ENCODE data around the gene IRS2. TPM values are rescaled to one million over a fixed set of nuclear protein-coding genes. Genes with fewer than 3 reads are reported as not detected.

IRS2 gene
- total RNA-seq, 1 donor from 2014 or later, result 14.9 TPM

DNA sequence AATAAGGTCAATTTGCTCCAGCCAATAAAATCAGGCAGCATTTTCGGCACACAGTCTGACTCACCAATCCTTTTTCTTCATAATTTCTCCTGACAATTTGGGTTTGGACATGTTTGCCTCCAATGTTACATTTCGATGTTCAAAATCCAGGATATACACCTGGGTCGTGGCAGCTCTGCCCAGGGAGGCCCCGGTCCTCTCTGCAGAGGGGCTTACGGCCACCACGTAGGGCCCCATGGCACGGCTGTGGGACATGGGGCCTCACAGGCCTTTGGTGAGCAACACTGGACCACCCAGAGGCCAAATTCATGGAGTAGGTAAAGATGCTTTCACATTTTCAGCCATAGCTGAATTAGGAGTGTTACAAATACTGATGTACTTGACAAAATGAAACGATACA is 25.4 kb downstream of the IRS2 start:
- peaks cover 2% of the 10 kb centered on the region for H3K36me3 ChIP-seq
- no peaks in the 10 kb centered on the region for H3K27me3 ChIP-seq (ENCODE audit: low read depth)
- intact Hi-C loops (cut with micrococcal nuclease), result no loop called here
- H3K27ac ChIP-seq (replicated peaks), result no peak overlapping the region
- no peaks in the 10 kb centered on the region for H3K9me3 ChIP-seq (replicated peaks)
- TF ChIP-seq, protein P1, sequence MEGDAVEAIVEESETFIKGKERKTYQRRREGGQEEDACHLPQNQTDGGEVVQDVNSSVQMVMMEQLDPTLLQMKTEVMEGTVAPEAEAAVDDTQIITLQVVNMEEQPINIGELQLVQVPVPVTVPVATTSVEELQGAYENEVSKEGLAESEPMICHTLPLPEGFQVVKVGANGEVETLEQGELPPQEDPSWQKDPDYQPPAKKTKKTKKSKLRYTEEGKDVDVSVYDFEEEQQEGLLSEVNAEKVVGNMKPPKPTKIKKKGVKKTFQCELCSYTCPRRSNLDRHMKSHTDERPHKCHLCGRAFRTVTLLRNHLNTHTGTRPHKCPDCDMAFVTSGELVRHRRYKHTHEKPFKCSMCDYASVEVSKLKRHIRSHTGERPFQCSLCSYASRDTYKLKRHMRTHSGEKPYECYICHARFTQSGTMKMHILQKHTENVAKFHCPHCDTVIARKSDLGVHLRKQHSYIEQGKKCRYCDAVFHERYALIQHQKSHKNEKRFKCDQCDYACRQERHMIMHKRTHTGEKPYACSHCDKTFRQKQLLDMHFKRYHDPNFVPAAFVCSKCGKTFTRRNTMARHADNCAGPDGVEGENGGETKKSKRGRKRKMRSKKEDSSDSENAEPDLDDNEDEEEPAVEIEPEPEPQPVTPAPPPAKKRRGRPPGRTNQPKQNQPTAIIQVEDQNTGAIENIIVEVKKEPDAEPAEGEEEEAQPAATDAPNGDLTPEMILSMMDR (IDR thresholded peaks at IDR 0.05; ENCODE audit: borderline replicate concordance), result no peak
- H3K4me3 ChIP-seq, result no peak overlapping the region
- H3K4me1 ChIP-seq, result peaks cover 64% of the 10 kb centered on the region
- DNase-seq, result no peak

DNA sequence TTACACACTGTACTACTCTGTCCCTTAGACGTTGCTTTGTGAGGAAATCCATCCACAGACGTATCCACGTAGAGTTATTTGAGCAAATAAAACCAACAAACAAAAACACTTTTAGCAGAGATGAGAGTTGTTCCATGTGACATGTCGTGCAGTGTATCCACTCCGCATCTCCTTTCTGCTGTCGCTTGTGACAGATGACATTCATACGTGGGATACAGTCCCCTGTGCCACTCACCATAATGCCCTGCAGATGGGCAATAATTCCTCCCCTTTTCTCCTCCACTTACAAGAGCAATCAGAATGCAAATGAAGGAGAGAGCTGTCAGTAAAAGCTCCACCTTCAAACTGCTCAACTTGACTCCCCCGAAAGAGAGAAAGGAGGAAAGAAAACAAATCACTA is 26.0 kb downstream of the IRS2 start:
- H3K36me3 ChIP-seq, result peaks cover 8% of the 10 kb centered on the region
- peaks cover 68% of the 10 kb centered on the region for H3K4me1 ChIP-seq
- H3K9me3 ChIP-seq (replicated peaks), result no peaks in the 10 kb centered on the region
- intact Hi-C loops (cut with micrococcal nuclease), result no loop called here
- no peak for DNase-seq
- H3K4me3 ChIP-seq, result no peak overlapping the region
- TF ChIP-seq, protein P1 (IDR thresholded peaks at IDR 0.05; ENCODE audit: borderline replicate concordance), result no peak
- no peak overlapping the region for H3K27ac ChIP-seq (replicated peaks)
- H3K27me3 ChIP-seq (ENCODE audit: low read depth), result no peaks in the 10 kb centered on the region

DNA sequence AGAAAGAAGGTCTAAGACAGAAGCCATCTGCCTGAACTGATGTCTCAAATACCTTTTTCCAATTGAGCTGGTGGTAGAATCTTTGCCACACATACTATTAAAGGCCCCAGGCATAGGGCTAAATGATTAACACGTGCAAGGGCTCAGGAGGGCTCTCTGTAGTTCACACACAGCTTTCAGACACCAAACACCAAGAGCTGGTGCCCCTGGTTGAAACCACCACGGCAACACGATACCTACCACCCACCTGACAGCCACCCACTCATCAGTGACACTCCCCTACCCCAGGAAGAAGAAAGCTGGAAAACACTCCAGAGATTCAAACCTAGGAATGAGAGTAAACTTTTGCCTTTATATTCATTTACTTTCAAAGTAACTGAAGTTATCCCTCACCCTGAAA is 26.8 kb downstream of the IRS2 start:
- Histone ChIP-seq H3K27me3 (ENCODE audit: low read depth) (no peaks in the 10 kb centered on the region), H3K4me3 (no peak overlapping the region), H3K4me1 (peaks cover 61% of the 10 kb centered on the region), H3K27ac (replicated peaks) (no peak overlapping the region), H3K9me3 (replicated peaks) (no peaks in the 10 kb centered on the region), H3K36me3 (peaks cover 16% of the 10 kb centered on the region)
- intact Hi-C loops (cut with micrococcal nuclease), result no loop called here
- DNase-seq, result no peak
- TF ChIP-seq, protein P1 (IDR thresholded peaks at IDR 0.05; ENCODE audit: borderline replicate concordance), result no peak

DNA sequence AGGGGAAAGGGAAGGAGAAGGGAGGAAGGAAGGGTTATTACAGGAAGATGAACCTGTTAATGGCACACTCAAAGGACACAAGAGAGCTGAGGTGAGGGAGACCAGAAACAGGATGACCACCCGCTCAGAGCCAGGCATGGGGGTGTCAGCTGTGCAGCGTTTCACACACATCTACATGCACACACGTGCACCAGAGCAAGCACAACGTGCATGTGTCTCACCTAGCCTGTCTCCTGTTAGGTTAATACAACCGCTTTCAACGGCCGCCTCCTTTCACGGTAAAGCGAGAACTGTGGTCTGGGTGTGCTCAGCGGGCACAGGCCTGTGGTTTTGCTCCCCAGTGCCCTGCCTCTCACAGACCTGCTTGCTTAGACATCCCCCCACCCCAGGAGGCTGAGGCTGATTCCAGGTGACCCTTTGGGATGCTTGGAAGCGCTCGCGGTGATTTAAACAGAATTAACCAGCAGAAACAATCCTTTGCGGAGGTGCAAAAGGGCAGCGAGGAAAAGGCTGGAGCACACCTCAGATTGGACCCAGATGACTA is 27.4 kb downstream of the IRS2 start:
- no peak for DNase-seq

DNA sequence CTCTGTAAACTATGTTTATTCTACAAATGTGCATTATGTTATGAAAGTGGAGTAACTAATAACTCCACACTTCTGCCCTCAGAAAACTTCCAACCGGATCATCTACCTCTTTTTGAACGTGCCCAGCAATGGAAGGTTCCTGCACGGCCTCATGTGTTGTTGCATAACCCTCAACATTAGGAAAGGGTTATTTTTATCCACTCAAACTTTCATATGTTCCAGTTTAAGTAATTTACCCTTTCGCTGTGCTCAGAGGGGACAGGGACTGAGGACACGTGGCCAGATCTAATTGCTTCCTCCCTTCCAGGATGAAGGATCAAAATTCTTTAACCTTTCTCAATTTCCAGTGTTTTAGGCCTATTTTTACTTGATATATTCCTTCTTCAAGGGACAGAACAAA is 29.6 kb downstream of the IRS2 start:
- Histone ChIP-seq H3K4me1 (peaks cover 39% of the 10 kb centered on the region), H3K4me3 (no peak overlapping the region), H3K27ac (replicated peaks) (peak overlapping the region; percentile 69), H3K27me3 (ENCODE audit: low read depth) (no peaks in the 10 kb centered on the region), H3K9me3 (replicated peaks) (no peaks in the 10 kb centered on the region), H3K36me3 (peaks cover 31% of the 10 kb centered on the region)
- no peak for DNase-seq
- TF ChIP-seq, protein P1 (IDR thresholded peaks at IDR 0.05; ENCODE audit: borderline replicate concordance), result no peak
- intact Hi-C loops (cut with micrococcal nuclease), result no loop called here

More for the DNA sequence above, 27.4 kb downstream of the IRS2 start:
- peaks cover 55% of the 10 kb centered on the region for H3K4me1 ChIP-seq
- intact Hi-C loops (cut with micrococcal nuclease), result no loop called here
- H3K4me3 ChIP-seq, result no peak overlapping the region
- no peaks in the 10 kb centered on the region for H3K27me3 ChIP-seq (ENCODE audit: low read depth)
- TF ChIP-seq, protein P1 (IDR thresholded peaks at IDR 0.05; ENCODE audit: borderline replicate concordance), result no peak
- no peak overlapping the region for H3K27ac ChIP-seq (replicated peaks)
- H3K36me3 ChIP-seq, result peaks cover 21% of the 10 kb centered on the region
- no peaks in the 10 kb centered on the region for H3K9me3 ChIP-seq (replicated peaks)

Data from left ventricle myocardium inferior (tissue), 1 donor.